Medulla oblongata (tissue), 1 donor: ENCODE data around the gene NCAPD2.

Experiments used
- DNase-seq: peaks from one replicate; pipeline ENCODE4 v3.0.0-alpha.2; 2015; ENCODE audit errors: extremely low spot score

Gene NCAPD2

DNA sequence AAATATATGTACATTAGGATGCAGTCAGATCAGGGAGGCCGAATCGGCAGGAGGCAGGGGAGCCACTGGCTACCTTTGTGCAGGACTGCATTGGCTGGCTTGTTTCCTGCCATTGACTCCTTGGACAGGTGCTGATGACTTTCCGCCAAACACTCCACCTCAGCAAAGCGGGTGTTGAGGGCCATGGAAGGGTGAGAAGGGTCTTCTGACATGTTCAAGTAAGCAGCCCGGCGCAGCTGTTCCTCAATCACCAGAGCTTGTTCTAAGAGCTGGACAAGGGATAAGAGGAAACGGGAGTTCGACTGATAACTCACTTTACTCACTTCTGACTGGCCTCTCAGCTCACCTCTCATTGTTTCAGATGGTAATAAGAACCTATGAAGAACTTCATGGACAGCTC, 79.1 kb downstream of the NCAPD2 start:
- DNase-seq, result no peak

DNA sequence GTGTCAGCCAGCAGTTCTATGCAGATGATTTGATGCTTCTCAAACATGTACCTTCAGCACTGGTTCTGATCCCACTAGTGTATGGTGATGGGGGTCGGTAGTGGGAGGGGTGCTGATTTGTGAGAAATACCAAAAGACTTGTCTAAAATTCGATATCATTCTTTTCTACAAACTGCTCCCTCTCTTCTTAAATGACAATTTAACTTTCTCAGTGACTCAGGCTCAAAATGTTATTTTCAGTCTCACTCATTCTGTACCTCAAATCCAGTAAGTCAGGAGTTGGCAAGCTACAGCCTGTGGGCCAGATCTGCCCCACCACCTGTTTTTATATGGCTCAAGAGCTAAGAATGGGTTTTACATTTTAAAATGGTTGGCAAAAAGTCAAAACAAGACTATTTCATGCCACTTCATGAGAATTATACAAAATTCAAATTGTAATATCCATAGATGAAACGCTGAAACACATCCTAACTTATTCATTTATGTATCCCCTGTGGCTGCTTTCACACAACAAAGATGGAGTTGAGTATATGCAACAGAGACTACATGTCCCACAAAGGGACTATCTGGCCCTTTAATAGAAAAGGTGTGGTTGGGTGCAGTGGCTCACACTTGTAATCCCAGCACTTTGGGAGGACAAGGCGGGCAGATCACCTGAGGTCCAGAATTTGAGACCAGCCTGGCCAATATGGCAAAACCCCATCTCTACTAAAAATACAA, 80.8 kb downstream of the NCAPD2 start:
- no peak for DNase-seq

DNA sequence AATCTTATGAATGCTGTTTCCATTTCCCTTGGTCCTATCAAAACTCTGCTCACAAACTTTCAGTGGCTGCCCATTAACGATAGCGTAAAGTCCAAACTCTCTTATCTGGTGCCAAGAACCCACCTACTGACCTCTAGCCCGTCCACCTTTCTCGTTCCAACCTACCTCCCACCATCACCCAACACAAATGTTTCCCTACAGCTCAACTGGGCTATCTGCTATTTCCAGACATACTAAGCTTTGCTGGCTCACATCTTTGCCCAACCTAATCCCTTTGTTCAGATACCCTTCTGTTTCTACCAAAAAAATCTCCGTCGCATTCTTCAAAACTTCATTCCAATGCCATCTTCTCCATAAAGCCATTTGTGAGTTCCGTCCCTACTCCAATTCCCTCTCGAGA, 81.7 kb downstream of the NCAPD2 start:
- no peak for DNase-seq
